ENCODE results near the gene PLEKHM2. TPM values are rescaled to one million over a fixed set of nuclear protein-coding genes. Genes with fewer than 3 reads are reported as not detected.

PLEKHM2 gene
- total RNA-seq, 1 donor from 2014 or later = 16.7 TPM

DNA sequence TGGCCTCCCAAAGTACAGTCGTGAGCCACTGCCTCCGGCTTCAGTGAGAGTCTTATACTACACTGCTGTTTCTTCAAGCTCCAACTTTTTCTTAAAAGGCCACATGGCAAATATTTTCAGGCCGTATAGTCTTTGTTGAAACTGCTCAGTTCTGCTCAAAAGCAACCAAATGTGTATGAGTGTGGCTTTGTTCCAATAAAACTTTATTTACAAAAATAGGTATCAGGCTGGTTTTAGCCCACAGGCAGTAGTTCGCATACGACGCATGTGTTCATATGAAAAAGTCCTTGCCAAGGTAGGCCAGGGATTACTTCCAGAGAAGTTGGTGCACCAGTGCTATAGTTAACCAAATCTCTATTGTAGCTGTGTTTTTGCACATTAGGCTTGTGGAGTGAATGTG is 6.2 kb downstream of the PLEKHM2 start:
- Histone ChIP-seq H4K20me1 (ENCODE audit: low read depth) (peaks cover 22% of the 10 kb centered on the region), H3K27ac (no peak overlapping the region), H3K9me3 (ENCODE audit: low read depth) (no peaks in the 10 kb centered on the region), H3K4me1 (peaks cover 4% of the 10 kb centered on the region), H3K9ac (no peak overlapping the region), H3K4me3 (no peak overlapping the region), H3K4me2 (no peak overlapping the region), H3K27me3 (no peaks in the 10 kb centered on the region), H3K36me3 (no peaks in the 10 kb centered on the region), H3F3A (ENCODE audit: low read depth) (no peaks in the 10 kb centered on the region), H2AFZ (replicated peaks) (no peak overlapping the region), H3K79me2 (ENCODE audit: low read depth) (peaks cover 94% of the 10 kb centered on the region)
- peaks cover 24% of the 10 kb centered on the region for H3K36me3 Mint-ChIP-seq
- no peaks in the 10 kb centered on the region for H3K27me3 Mint-ChIP-seq (ENCODE audit: insufficient read depth, low read depth)
- TF ChIP-seq, protein P1, sequence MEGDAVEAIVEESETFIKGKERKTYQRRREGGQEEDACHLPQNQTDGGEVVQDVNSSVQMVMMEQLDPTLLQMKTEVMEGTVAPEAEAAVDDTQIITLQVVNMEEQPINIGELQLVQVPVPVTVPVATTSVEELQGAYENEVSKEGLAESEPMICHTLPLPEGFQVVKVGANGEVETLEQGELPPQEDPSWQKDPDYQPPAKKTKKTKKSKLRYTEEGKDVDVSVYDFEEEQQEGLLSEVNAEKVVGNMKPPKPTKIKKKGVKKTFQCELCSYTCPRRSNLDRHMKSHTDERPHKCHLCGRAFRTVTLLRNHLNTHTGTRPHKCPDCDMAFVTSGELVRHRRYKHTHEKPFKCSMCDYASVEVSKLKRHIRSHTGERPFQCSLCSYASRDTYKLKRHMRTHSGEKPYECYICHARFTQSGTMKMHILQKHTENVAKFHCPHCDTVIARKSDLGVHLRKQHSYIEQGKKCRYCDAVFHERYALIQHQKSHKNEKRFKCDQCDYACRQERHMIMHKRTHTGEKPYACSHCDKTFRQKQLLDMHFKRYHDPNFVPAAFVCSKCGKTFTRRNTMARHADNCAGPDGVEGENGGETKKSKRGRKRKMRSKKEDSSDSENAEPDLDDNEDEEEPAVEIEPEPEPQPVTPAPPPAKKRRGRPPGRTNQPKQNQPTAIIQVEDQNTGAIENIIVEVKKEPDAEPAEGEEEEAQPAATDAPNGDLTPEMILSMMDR (IDR thresholded peaks at IDR 0.05) = no peak
- TF ChIP-seq EZH2phosphoT487 (IDR thresholded peaks at IDR 0.05) = no peak
- no peak for TF ChIP-seq EZH2 (IDR thresholded peaks at IDR 0.05)
- DNase-seq (ENCODE audit: low spot score) = no peak
- no peaks in the 10 kb centered on the region for H3K9me3 Mint-ChIP-seq
- no peak overlapping the region for H3K27ac Mint-ChIP-seq
- no peak overlapping the region for H3K4me3 Mint-ChIP-seq
- peaks cover 8% of the 10 kb centered on the region for H3K4me1 Mint-ChIP-seq

DNA sequence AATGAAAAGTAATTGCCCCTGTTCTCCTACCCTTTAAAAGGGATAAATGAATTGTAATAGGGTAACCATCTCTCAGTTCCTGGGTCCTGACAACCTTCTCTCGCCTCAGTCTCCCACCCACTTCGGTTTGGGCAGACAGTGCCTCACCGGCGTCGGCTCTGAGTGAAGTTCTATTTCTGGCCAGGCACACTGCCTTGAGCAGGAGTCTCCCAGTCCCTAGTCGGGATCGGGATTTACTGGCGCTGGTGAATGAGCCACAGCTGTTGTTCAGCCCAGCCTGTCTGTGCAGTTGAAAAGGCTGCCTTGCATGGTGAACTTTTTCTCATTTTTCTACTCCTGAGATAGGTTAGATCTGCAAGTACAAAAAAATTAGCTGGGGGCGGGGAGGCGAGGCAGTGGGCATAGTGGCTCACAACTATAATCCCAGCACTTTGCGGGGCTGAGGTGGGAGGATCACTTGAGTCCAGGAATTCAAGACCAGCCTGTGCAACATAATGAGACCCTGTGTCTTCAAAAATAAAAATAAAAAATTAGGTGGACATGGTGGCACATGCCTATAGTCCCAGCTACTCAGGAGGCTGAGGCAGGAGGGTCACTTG is 7.4 kb downstream of the PLEKHM2 start:
- Histone ChIP-seq H3K79me2 (ENCODE audit: low read depth) (peaks cover 85% of the 10 kb centered on the region), H4K20me1 (ENCODE audit: low read depth) (peaks cover 13% of the 10 kb centered on the region), H3K4me2 (no peak overlapping the region), H3K4me3 (no peak overlapping the region), H3K4me1 (no peaks in the 10 kb centered on the region), H2AFZ (replicated peaks) (no peak overlapping the region), H3F3A (ENCODE audit: low read depth) (no peaks in the 10 kb centered on the region), H3K27me3 (no peaks in the 10 kb centered on the region), H3K9me3 (ENCODE audit: low read depth) (no peaks in the 10 kb centered on the region), H3K9ac (peak overlapping the region; percentile 33), H3K36me3 (no peaks in the 10 kb centered on the region), H3K27ac (no peak overlapping the region)
- Mint-ChIP-seq H3K27me3 (ENCODE audit: insufficient read depth, low read depth) (no peaks in the 10 kb centered on the region), H3K36me3 (peaks cover 20% of the 10 kb centered on the region), H3K27ac (no peak overlapping the region), H3K4me1 (no peaks in the 10 kb centered on the region), H3K9me3 (no peaks in the 10 kb centered on the region), H3K4me3 (no peak overlapping the region)
- TF ChIP-seq, protein P1 (IDR thresholded peaks at IDR 0.05) = no peak
- no peak for TF ChIP-seq EZH2 (IDR thresholded peaks at IDR 0.05)
- DNase-seq (ENCODE audit: low spot score) = no peak

DNA sequence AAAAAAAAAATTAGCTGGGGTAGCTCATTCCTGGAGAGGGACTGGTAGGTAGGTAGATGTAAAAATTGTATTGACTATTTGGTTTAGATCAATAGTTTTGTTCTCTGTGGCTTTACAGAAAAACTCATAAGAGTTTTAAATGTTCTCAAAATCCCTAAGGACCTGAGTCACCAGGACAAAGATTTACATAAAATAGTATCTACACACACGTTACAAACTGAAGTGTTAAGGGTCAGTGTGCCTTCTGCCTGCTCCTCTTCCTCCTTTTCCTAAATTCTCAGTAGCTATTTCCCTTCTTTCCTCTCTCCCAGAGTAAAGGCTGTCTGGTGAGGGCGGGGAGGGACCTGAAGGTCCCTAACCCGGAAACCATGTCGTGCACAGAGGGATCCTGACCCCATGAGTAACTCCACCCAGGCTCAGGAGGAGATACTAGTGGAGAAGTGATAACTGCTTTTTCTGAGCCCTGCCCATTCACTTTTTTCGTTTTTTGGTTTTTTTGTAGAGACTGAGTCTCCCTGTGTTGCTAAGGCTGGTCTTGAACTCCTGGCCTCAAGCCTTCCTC is 8.1 kb downstream of the PLEKHM2 start:
- no peaks in the 10 kb centered on the region for H3K36me3 ChIP-seq
- no peak overlapping the region for H3K9ac ChIP-seq
- H3K4me1 ChIP-seq = no peaks in the 10 kb centered on the region
- H3K27ac ChIP-seq = no peak overlapping the region
- Mint-ChIP-seq H3K4me1 (no peaks in the 10 kb centered on the region), H3K36me3 (peaks cover 21% of the 10 kb centered on the region), H3K27me3 (ENCODE audit: insufficient read depth, low read depth) (no peaks in the 10 kb centered on the region), H3K4me3 (no peak overlapping the region), H3K9me3 (no peaks in the 10 kb centered on the region), H3K27ac (no peak overlapping the region)
- no peak overlapping the region for H3K4me2 ChIP-seq
- H3F3A ChIP-seq (ENCODE audit: low read depth) = peaks cover 5% of the 10 kb centered on the region
- DNase-seq (ENCODE audit: low spot score) = no peak
- H3K4me3 ChIP-seq = no peak overlapping the region
- H3K9me3 ChIP-seq (ENCODE audit: low read depth) = no peaks in the 10 kb centered on the region
- TF ChIP-seq EZH2 (IDR thresholded peaks at IDR 0.05) = no peak
- no peak for TF ChIP-seq EZH2phosphoT487 (IDR thresholded peaks at IDR 0.05)
- TF ChIP-seq, protein P1 (IDR thresholded peaks at IDR 0.05) = no peak
- no peaks in the 10 kb centered on the region for H3K27me3 ChIP-seq
- peaks cover 78% of the 10 kb centered on the region for H3K79me2 ChIP-seq (ENCODE audit: low read depth)
- no peak overlapping the region for H2AFZ ChIP-seq (replicated peaks)
- H4K20me1 ChIP-seq (ENCODE audit: low read depth) = peaks cover 12% of the 10 kb centered on the region
